Left ventricle myocardium inferior (tissue), 1 donor: ENCODE measurements around the gene PPDPF. TPM values are rescaled to one million over a fixed set of nuclear protein-coding genes. Genes with fewer than 3 reads are reported as not detected.

Experiments used
- DNase-seq: peaks from one replicate; pipeline ENCODE4 v3.0.0-alpha.2; 2020
- H3K27ac ChIP-seq: fragments of 200-600 bp; replicated peaks from 2 replicates; pipeline ENCODE4 v1.8.0; 2021
- H3K27me3 ChIP-seq: fragments of 200-600 bp; 2 replicates; pipeline ENCODE4 v1.8.0; 2021; ENCODE audit warnings: low read depth
- H3K36me3 ChIP-seq: fragments of 200-600 bp; 2 replicates; pipeline ENCODE4 v1.8.0; 2021
- H3K4me1 ChIP-seq: fragments of 200-600 bp; 2 replicates; pipeline ENCODE4 v1.8.0; 2021
- H3K4me3 ChIP-seq: fragments of 200-600 bp; 2 replicates; pipeline ENCODE4 v1.8.0; 2021; ENCODE audit warnings: mild to moderate bottlenecking, moderate library complexity
- H3K9me3 ChIP-seq: fragments of 200-600 bp; replicated peaks from 2 replicates; pipeline ENCODE4 v1.8.0; 2021
- intact Hi-C: fragments of 100-400 bp; cut with micrococcal nuclease; formaldehyde crosslinking; loops from one replicate; pipeline ENCODE4 v1.11.0; 2022
- total RNA-seq: library from RNA; stranded (reverse); fragmentation: NEBNext Ultra II Directional; extraction: Animal tissue kit (Norgen Biotek cat#: 25700); gene quantifications from one replicate; pipeline ENCODE4 v1.2.1, GENCODE V29; 2021
- TF ChIP-seq, protein P1 (sequence below): fragments of 200-600 bp; IDR thresholded peaks from 2 replicates; pipeline ENCODE4 v1.8.0; 2021; ENCODE audit warnings: antibody characterized with exemption, mild to moderate bottlenecking, borderline replicate concordance
- donor health status: DM: no; HTN: yes; CAD: no; lungs with severe emphysema.

PPDPF gene
- total RNA-seq, 1 donor from 2014 or later, result 371 TPM

DNA sequence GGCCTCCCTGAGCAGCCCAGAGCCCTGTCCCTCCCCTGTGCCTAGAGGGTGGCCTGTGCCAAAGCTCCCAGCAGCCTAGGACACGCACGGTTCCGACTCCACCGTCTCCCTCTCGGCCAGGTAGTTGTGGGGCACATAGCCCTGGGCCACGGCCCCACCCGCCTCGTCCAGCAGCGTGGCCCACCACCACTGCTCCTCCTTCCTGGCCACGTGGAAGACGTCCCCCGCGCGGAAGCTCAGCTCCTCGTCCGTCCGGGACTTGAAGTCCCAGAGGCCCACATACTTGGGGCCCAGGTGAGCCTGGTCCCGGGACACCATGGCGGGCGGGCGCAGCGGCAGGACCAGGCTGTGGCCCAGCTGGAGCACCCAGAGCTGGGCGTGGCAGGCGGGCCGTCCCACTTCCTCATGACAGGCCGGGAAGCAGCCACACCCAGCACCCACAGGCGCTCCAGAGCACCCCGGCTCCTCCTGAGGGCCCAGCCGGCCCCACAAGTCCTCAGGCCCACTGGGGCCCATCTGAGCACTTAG lies 16.5 kb downstream of the PPDPF start, which contains the start of gene PTK6:
TSS of gene PTK6 (minus strand) at position 380 of the 528 bp plus-strand sequence. CDS start at position 318, 62 bp downstream.
- H3K9me3 ChIP-seq, result no peaks in the 10 kb centered on the region
- H3K4me3 ChIP-seq, result peak within 1 kb of the TSS; percentile 55
- DNase-seq, result peak; percentile 57
- H3K27me3 ChIP-seq, result peaks cover 37% of the 10 kb centered on the region
- peaks cover 25% of the 10 kb centered on the region for H3K4me1 ChIP-seq
- TF ChIP-seq, protein P1, sequence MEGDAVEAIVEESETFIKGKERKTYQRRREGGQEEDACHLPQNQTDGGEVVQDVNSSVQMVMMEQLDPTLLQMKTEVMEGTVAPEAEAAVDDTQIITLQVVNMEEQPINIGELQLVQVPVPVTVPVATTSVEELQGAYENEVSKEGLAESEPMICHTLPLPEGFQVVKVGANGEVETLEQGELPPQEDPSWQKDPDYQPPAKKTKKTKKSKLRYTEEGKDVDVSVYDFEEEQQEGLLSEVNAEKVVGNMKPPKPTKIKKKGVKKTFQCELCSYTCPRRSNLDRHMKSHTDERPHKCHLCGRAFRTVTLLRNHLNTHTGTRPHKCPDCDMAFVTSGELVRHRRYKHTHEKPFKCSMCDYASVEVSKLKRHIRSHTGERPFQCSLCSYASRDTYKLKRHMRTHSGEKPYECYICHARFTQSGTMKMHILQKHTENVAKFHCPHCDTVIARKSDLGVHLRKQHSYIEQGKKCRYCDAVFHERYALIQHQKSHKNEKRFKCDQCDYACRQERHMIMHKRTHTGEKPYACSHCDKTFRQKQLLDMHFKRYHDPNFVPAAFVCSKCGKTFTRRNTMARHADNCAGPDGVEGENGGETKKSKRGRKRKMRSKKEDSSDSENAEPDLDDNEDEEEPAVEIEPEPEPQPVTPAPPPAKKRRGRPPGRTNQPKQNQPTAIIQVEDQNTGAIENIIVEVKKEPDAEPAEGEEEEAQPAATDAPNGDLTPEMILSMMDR, result no peak
- intact Hi-C loops, result loop anchor here (5.0 kb wide), 1 partner anchor 435 kb away; no protein-coding TSS in a partner anchor
- H3K27ac ChIP-seq, result peak within 1 kb of the TSS; percentile 66
- H3K36me3 ChIP-seq, result no peaks in the 10 kb centered on the region

DNA sequence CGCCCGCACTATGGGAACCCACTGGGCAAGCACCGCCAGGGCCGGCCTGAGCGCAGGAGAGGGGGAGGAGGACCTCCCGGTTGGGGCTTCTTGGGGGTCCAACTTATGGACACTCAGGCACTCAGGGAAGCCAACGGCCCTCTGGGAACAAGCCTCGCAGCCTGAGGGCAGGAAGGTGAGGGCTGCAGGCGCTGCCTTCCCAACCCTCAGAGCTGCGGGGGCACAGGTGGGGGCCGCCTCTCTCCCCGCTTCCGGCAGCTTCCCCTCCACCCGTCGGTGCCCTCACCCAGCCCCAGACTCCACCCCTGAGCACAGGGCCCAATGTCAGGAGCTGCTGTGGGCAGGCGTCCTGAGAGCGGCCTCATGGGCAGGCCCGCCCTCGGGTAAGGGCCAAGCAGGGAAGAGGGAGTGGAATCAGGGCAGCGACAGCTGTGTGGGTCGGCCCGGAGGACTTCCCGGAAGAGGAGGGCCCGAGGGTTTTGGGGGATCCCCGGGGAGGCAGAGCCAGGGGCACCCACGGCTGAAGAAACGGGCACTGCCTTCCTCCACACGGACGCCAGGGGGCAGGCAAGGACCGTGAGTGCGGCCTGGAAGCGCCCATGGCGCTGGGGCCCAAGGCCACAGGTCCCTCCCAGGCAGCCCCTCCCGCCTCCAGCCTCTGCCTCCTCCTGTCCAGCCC lies 17.1 kb downstream of the PPDPF start:
- peaks cover 37% of the 10 kb centered on the region for H3K27me3 ChIP-seq
- no peaks in the 10 kb centered on the region for H3K9me3 ChIP-seq
- intact Hi-C loops, result loop anchor here (5.0 kb wide), 1 partner anchor 435 kb away; no protein-coding TSS in a partner anchor
- H3K27ac ChIP-seq, result peak overlapping the region; percentile 66
- DNase-seq, result peak; percentile 85
- peaks cover 25% of the 10 kb centered on the region for H3K4me1 ChIP-seq
- peak overlapping the region; percentile 55 for H3K4me3 ChIP-seq
- TF ChIP-seq, protein P1, result peak; percentile 98
- no peaks in the 10 kb centered on the region for H3K36me3 ChIP-seq

- Histone ChIP-seq H3K4me1 (peaks cover 25% of the 10 kb centered on the region), H3K36me3 (no peaks in the 10 kb centered on the region), H3K27ac (peak overlapping the region; percentile 66), H3K4me3 (peak overlapping the region; percentile 55), H3K27me3 (peaks cover 33% of the 10 kb centered on the region), H3K9me3 (no peaks in the 10 kb centered on the region)
- TF ChIP-seq, protein P1, result peak; percentile 42
- no peak for DNase-seq
- intact Hi-C loops, result loop anchor here (5.0 kb wide), 1 partner anchor 434 kb away; no protein-coding TSS in a partner anchor
Observed at GRCh38 chr20:63538204-63539091, 17.9 kb downstream of the PPDPF start.

GRCh38 chr20:63539092-63539430 lies 18.5 kb downstream of the PPDPF start:
- peaks cover 26% of the 10 kb centered on the region for H3K27me3 ChIP-seq
- intact Hi-C loops, result loop anchor here (5.0 kb wide), 1 partner anchor 433 kb away; no protein-coding TSS in a partner anchor

More at GRCh38 chr20:63539092-63539430, 18.5 kb downstream of the PPDPF start:
- no peaks in the 10 kb centered on the region for H3K36me3 ChIP-seq
- no peak overlapping the region for H3K4me3 ChIP-seq
- TF ChIP-seq, protein P1, result no peak
- no peaks in the 10 kb centered on the region for H3K9me3 ChIP-seq
- no peak overlapping the region for H3K27ac ChIP-seq
- peaks cover 25% of the 10 kb centered on the region for H3K4me1 ChIP-seq
- no peak for DNase-seq
